HT1080 (cell line): Measurements from ENCODE around the gene CUL2. TPM values are rescaled to one million over a fixed set of nuclear protein-coding genes. Genes with fewer than 3 reads are reported as not detected.

Source experiments
- DNase-seq: peaks from one replicate; pipeline ENCODE4 v3.0.0-alpha.2; 2015; ENCODE audit warnings: low read depth
- polyA plus RNA-seq, 2 experiments: library from polyadenylated mRNA; depleted of rRNA; stranded (reverse); fragments of >200 nt; gene quantifications; 2 replicates each; pipeline ENCODE4 v1.2.3, GENCODE V29; 2015
- total RNA-seq: library from RNA; depleted of rRNA; stranded (reverse); fragments of >200 nt; shearing (Covaris generic); gene quantifications from 2 replicates; pipeline ENCODE4 v1.2.3, GENCODE V29; 2014; rRNA removed

The CUL2 gene
- 39.6 and 41.4 TPM in 2 replicates for total RNA-seq
- 44.6 and 53.8 TPM in 2 replicates for polyA plus RNA-seq (2015; cell fraction: cytosol; rRNA removed)
- polyA plus RNA-seq (2015; cell fraction: nucleus; rRNA removed): 82.6 and 103 TPM in 2 replicates

DNA sequence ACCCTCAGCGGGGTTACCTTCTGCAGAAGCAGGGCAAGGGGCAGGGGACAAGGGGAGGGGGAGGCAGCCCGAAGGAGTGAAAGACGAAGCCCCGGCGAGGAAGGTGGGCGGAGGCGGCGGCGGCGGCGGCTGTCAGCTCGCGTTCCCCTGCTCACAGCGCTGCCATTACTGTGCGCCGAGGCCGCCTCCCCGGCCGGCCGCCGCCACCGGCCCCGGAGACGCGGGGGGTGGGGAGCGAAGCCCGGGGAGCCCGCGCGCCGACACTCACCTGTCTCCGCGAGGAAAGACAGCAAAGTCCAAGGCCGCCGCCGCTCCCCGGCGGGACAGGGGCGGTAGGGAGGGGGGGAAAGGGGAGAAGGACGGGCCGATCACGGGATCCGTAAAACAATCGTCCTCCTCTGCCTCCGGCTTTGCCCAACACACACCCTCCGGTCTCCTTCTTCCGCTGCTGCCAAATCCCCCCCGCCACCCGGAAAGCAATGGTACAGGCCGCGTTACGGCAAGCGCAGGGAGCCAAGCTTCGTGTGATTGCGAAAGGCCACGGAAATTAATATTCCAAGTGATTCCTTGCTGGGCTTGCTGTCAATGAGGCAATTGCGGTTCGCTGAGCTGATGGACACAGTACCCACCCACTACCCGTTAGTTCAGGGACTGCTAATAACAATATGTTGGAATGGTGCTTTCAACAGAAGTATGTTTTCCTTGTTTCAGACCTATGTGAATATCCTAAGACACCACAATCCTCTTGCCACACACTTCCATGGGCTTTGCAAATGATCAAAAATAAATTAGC lies at the start of gene CUL2:
CUL2 (minus strand) TSS at position 180 of the 793 bp plus-strand sequence. CDS start 19,024 bp downstream, outside the sequence.
- DNase-seq: peak; percentile 87

DNA sequence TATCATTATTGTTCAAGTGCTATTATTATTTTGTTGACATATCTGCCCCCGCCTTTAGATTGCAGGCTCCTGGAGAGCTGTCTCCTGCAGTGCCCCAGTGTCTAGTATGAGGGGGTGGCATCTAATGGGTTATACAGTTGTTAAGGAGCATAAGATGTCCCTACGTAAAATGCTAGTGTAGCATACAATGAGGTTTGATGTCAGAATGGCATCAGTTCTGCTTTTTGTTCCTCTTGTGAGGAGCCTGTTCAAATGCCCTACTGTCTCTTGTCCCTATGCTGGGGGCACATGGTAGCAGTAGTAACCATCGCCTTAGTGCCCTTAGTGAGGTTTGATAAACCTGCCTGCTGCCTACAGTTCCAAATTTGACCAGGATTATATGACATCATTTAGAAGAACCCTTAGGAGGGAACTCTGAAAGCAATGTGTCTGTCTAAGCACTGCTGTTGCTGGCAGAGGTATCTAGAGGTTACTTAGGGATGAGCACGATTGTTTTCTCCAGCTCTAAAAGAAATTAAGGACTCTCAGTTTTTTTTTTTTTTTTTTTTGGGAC lies 46.2 kb upstream of the CUL2 start:
- DNase-seq: no peak

DNA sequence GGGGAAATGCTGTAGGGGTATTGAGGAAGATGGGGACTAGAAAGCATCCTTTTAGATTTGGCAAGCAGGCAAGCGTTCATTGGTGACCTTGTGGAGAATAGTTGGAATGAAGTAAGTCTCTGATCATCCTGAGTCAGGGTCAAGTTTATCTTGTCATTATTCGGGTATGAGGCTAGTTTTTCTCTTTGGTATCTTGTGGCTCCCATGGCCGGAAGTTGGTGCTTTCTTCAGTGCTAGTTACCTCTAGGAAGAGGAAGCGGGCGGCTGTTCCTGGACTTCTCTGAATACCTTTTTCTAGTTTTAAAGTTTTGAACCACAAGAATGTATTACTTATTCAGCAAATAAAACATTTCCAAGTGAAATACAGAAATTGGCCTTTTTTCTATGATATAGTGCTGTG lies 45.7 kb upstream of the CUL2 start:
- peak; percentile 15 for DNase-seq

DNA sequence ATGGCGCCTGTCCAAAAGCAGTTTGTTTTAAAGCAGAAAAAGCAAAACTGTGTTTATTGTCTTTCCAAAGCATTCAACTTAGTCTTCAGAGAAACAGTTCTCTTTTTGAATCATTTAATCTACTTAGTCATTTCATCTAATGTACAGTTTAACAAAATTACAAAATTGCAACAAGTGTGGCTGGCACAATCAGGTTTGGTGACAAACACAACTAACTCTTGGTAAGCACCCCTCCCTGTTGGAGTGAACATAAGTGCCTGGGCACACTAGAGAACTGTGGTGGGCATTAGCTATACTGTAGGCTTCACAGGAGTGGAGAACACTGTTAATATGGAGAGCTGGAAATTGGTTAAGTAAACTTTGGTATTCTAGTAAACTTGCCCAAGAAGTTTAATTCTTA lies 43.4 kb upstream of the CUL2 start:
- DNase-seq: no peak

DNA sequence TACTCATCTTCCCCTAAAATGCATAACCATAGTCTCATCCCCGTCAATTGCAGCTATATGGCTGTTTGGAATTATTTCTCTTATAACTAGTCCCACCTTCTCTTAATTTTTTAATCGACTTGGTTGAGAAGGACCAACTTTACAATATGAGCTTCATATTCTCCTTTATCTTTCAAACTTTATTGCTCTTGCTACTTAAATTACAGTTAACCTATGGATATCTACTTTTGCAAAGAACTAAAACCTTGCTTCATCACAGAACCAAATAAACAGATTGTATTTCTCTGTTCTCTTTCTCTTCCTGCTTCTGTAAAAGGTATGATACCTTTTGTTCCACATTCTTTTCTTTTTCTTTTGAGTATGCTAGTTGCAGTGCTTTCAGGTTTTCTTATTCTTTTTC lies 42.6 kb upstream of the CUL2 start:
- DNase-seq: no peak

DNA sequence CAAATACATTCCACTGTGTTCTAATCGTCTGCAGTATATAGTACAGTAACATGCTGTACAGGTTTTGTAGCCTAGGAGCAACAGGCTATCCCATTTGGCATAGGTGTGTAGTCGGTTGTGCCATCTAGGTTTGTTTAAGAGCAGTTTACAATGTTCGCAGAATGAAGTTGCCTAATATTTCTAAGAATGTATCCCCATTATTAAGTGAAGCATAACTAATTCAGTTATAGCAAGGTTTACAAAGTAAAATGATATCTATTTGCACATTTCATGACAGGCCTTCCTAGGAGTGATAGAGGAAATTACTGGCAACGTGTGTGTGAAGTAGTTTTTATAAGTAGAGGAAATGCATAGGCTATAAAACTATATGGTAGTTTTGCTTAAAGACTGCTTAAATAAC lies 40.5 kb upstream of the CUL2 start:
- DNase-seq: no peak

DNA sequence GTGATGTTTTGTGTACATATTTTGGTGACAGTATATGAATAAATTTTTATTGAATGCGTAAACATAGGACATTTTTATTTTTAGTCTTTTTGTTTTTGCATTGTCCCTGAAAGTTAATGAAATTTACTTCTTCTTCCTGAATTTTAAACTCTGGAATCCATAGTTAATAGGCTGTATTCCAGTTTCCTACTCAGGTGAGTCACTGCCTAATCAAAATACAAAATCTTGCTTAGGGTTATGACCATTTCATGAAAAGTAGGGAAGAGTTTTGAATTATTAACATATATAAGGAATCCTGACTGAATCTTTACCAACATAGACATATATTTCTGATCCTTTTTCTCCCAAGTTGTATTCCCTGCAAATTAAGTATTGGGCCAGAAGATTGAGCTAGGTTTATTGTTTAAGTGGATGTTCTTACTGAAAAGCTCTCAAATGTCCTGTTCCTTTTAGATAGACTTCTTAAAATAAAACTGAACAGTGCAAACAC lies 39.1 kb upstream of the CUL2 start:
- DNase-seq: no peak

DNA sequence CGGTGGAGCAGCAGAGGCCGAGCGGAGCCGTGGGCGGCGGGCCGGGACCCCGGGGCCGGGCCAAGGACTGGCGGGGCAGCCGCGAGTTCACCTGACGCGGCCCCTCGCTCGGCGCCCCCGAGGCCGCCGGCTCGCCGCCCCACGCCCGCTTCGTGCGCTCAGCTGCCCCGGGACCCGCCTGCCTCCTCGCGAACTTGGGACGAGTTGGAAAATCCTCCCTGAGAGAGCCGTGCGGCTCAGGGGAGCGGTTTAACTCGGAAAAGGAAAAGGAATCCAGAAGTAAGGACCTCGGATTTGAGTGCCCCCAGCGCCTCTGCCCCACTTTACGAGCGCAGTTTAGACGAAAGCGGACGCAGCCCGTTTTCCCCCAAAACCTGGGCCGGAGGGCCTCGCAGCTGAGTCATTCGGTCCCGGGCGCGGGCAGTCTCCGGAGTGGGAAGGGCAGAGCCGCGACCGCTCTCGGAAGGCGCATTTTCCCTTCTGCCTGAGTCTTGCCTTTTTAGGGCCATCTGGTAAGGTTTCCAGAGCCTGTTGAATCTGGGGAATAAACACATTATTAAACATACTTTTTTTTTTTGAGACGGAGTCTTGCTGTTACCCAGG lies 37.2 kb upstream of the CUL2 start:
- DNase-seq: peak; percentile 50

DNA sequence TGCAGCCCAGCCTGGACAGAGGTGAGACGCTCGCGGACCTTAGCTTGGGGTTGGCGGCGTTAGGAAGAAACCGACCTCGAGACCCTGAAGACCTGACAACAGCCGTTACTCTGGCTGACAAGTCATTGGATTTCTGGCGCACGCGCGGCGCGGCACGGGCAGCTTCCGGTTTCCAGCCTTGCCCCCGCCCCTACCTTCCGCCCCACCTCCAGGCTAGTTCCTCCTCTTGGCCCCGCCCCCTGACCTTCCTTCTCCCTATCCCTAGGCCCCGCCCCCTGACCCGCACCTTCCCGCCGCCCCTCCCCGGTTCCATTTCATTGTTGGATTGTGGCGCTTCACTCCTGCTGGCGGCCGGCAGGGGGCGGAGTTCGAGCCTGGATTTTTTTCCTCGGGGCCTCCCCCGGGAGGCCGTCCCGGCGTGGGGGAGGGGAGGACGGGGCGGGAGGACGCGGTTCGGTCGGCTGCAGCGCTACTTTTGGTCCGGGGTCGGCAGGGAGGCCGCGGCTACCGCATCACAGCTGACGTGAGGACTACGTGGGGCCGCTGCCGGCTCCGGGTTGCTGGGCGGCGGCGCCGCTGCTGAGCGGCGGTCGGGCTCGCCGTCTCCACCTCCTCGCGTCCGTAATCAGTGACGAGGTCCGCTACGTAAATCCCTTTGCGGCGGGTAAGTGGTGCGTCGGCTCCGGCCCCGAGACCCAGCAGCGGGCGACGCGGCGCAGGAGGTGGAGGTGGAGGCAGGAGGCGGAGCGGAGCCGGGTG lies 36.6 kb upstream of the CUL2 start, which contains the start of gene CREM:
CREM (plus strand) TSS at position 317 of the 759 bp plus-strand sequence. CDS start 10,990 bp downstream, outside the sequence.
- DNase-seq: peak; percentile 94

DNA sequence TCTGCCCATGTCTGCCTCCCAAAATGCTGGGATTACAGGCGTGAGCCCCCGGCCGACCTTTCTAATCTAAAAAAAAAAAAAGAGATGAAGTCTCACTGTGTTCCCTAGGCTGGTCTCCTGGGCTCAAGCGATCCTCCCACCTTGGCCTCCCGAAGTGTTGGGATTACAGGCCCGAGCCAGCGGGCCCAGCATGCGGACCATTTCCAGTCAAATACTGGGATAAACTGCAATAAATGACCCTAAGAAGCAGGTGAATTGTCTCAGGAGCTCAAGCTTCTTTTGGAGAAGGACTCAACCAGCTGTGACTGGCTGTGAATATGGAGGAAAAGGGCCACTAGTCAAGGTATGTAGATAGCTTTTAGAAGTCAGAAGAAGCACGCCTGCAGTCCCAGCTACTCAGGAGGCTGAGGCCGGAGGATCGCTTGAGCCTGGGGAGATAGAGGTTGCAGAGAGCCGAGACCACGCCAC lies 36.0 kb upstream of the CUL2 start:
- no peak for DNase-seq

DNA sequence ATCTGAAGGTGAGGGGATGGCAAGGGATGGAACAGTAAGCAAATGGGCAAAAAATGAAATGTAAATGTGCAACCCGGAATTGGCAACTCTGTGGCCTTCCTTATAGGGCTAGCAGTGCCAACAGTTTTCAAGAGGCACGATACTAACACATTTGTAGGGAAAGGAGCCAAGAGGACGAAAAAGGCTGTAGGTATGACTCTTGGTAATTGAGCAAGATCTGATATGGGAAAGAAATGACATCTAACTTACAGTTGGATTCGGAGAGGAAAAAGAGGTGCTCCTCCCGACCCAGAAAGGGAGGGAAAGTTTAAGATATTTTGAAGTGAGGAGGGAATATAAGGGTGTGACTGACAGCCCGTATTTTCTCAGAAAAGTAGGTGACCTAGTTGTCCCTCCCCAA lies 34.4 kb upstream of the CUL2 start:
- DNase-seq: no peak

DNA sequence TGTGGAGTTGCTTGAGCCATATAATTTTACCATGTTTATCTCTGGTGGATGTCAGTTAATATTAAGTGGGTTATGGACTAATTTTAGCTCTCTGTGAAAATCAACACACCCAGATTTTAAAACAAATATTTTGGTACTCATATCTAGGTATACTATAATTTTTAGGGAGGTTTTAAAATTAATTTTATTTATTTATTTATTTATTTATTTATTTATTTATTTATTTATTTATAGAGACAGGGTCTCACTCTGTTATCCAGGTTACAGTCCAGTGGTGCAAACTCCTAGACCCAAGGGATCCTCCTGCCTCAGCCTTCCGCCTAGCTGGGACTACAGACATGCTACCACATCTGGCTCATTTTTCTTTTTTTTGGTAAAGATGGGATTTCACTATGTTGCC lies 29.2 kb upstream of the CUL2 start:
- no peak for DNase-seq

DNA sequence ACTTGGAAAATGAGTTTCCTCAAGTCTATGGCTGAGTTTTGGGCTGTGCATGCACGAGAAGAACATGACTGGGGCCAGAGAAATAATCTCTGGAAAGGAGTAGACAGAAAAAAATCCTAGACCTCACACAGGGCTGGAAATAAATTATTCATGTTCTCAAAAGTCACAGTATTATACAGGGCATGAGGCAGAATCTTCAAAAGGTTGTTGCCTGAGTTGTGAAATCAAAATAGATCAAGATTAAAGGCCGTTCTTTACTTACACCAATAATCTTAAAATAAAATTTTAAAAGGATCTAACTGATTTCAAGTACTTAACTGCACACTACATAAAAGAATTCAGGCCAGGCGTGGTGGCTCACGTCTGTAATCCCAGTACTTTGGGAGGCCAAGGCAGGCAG lies 22.4 kb upstream of the CUL2 start:
- no peak for DNase-seq

DNA sequence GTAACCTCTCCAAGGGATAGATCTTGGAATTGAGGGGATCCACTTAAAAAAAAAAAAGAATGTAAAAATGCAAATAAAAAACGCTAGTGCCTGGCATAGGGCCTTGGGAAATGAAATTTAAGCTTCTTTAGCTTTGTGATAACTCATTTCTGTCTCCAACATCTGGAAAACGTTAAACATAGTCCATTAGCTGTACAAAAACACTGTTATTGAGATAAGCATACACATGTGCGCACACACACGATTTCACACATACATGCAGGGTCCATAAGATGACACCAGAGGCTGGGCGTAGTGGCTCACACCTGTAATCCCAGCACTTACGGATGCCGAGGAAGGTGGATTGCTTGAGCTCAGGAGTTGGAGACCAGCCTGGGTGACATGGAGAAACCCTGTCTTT lies 13.7 kb upstream of the CUL2 start:
- DNase-seq: no peak

DNA sequence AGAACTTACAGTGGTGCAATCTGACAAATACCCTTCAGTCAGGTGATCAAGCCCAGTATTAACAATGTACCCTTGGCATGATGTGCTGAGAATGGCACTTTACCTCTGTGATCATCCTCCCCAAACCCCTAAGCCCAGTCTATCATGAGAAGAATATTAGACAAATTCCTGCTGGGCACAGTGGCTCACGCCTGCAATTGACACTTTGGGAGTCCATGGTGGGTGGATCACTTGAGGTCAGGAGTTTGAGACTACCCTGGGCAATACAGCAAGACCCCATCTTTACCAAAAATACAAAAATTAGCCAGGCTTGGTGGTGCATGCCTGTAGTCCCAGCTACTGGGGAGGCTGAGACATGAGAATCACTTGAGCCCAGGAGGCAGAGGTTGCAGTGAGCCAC lies 7.4 kb upstream of the CUL2 start:
- no peak for DNase-seq

DNA sequence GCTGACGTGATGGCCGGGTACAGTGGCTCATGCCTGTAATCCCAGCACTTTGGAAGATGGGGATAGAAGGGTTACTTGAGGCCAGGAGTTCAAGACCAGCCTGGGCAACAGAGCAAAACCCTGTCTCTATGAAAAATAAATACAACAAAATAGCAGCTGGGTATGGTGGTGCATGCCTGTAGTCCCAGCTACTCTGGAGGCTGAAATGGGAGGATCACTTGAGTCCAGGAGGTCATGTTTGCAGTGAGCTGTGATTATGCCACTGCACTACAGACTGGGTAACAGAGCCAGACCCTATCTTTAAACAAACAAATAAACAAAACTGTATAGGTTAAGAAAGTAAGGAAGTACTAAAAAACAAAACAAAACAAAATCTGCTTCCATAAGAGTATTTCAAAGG lies 6.2 kb upstream of the CUL2 start:
- no peak for DNase-seq

DNA sequence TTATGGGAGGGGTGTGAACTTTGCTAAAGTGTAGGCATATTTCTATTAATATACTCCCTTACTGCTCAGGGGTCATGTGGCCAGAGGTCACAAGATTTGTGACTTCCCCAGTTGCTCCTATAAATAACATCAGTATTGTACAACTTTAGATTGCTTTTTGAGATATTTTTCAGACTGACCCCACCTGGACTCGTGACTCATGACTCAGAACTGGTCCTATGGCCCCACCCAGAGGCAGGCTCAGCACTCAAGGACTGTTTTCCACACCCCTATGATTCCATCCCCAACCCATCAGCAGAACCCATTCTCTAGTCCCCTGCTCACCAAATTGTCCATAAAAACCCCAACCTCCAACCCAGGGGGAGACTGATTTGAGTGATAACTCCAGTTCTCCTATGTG lies 2.7 kb upstream of the CUL2 start:
- peak; percentile 44 for DNase-seq

DNA sequence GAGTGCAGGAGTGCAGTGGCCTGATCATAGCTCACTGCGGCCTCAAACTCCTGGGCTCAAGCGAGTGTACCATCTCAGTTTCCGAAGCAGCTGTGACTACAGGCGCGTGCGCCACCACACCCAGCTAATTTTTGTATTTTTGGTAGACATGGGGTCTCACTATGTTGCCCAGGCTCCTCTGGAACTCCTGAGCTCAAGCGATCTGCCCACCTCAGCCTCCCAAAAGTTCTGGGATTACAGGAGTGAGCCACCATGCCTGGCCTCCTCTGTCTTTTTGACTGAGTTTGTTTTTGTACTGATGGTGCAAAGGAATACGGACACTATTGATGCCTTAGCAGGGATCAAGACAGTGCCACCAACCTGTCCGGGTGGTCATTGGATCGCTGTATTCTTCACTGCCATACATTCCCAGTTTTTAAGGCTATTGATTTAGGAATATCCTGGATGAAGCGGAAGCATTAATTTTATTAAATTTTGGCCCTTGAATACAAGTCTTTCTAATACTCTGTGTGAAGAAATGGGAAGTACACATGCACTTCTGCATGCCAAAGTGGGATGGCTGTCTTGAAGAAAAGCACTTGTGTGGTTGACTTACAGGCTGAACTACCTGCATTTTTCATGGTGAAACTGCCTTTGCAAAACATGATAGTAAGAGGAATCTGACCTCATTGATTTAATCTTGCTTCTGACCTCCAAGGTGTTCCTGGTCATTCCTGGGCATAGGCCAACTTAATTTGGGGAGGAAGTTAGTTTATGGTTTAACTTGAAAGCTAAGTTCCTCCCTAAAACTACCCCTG lies 2.1 kb upstream of the CUL2 start:
- no peak for DNase-seq

DNA sequence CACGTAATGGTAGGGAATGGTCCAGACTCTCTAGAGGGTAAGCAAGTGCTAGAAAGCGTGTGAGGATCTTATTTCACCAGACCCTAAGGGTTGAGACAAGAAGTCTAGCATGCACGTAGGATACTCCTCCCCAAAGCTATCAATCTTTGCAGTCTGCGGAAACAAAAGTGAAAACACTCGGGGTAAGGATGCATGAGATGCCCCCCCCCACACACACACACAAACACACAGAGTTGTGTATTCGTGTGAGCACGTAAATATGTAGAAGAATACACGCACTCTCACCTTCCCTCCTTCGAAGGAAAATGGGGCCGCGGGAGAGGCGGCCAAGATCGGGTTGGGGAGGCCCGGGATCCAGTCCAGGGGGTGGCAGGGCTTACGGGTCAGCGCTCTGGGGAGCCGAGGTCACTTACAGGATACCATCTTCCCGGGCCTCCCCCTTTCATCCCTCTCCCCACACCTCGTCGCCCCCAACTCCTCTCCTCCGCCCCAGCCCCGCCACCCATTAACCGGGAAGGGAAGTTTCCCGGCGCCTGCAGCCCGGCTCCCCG lies 455 bp downstream of the CUL2 start:
- DNase-seq: no peak

DNA sequence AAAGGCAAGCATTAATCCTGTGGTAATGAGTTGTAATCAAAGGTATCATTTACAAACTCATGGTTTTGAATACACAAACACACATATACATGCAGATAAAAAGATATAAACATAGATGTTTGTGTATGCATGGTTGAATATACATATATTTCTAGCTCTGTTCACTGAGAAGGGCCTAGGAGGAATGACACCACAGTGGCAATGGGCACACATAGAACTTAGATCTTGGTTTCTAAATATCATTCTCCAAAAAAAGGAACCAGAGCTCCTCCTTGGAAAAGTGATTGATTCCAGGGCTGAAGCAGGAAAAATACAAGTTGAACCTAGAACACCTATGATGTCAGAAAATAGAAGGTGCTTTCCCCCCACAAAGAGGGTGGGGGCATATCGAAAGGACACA lies 6.9 kb downstream of the CUL2 start:
- no peak for DNase-seq
